ENCODE results near the gene MYL2.
A peak's percentile ranks its signal among the peaks of the same experiment; 100 is the strongest.
"Not testable (repeated sequence)": the region's sequence is repeated elsewhere in the genome, so short reads cannot be mapped to it uniquely, and the experiment has no call there.

The MYL2 gene, protein sequence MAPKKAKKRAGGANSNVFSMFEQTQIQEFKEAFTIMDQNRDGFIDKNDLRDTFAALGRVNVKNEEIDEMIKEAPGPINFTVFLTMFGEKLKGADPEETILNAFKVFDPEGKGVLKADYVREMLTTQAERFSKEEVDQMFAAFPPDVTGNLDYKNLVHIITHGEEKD

DNA sequence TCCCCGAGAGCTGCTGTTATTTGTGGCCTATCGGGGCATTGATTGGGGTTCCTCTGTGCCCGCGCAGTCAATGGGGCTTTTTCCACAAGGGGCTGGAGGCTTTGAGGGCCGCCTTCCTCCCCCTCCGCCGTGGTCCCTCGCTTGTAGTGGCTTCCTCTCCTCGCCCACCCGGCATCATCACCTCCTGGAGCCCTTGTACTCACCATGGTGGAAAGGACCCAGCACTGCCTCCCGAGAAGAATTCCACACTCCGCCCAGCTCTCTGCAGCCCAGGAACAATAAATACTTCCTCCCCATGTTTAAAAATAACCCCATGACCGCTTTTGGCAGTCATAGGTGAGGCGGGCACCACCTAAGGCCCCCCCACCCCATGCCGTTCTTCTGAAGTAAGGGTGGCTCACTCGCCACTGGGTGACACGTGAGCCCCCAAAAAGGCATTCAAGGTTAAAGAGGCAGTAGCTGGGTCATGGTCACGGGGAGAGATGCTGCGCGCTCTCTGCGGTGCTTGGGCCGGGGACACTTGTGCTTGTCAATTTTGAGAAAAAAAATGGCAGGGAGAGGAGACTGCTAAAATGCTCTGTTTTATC lies at the start of gene MYL2:
Gene MYL2 (minus strand): TSS at position 256 of the 587 bp plus-strand sequence. CDS start 50 bp downstream, at position 206.
- DNase-seq: no peak

DNA sequence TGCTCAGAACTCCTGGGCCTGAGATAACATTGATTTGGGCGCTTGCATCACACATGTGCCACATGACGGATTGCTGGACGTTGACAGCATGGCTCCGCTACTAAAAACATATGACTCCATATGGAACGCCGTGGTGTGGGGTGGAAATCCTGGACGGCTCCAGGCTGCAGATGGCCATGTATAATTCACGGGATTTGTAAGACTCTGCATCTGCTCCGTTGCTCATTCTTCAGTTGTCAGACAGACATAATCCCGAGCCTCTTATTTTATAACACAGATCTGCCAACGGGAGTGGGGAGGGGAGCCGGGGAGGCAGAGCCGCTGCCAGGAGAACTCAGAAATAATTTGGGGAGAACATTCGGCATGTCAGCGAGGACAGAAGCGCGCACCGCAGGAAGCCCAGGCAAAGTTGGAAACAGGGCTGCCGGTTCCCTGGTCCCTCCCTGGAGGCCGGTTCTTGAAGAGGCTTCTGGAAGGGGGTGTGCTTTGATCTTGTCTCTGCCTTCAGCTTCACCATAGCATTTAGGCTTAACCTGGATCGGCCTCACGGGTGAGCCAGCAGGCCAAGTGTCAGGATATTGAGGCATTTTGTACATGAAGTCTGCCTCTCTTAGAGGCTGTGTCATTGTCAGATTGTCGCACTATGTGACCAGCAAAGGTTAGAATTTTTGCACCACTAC lies 45.8 kb upstream of the MYL2 start:
- DNase-seq: peak; percentile 41

- no peak for DNase-seq
Measured at GRCh38 chr12:110965574-110965973, 45.2 kb upstream of the MYL2 start.

- no peak for DNase-seq
Measured at GRCh38 chr12:110960795-110961194, 40.4 kb upstream of the MYL2 start.

- no peak for DNase-seq
Measured at GRCh38 chr12:110957652-110958051, 37.3 kb upstream of the MYL2 start.

GRCh38 chr12:110957159-110957558 lies 36.8 kb upstream of the MYL2 start:
- DNase-seq: no peak

DNA sequence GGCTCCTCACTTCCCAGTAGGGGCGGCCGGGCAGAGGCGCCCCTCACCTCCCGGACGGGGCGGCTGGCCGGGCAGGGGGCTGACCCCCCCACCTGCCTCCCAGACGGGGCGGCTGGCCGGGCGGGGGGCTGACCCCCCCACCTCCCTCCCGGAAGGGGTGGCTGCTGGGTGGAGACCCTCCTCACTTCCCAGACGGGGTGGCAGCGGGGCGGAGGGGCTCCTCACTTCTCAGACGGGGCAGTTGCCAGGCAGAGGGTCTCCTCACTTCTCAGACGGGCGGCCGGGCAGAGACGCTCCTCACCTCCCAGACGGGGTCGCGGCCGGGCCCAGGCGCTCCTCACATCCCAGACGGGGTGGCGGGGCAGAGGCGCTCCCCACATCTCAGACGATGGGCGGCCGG lies 30.5 kb upstream of the MYL2 start:
- DNase-seq: not testable (repeated sequence)

DNA sequence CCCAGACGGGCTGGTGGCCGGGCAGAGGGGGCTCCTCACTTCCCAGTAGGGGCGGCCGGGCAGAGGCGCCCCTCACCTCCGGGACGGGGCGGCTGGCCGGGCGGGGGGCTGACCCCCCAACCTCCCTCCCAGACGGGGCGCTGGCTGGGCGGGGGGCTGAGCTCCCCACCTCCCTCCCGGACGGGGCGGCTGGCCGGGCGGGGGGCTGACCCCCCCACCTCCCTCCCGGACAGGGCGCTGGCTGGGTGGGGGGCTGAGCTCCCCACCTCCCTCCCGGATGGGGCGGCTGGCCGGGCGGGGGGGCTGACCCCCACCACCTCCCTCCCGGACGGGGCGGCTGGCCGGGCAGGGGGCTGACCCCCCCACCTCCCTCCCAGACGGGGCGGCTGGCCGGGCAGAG lies 30.1 kb upstream of the MYL2 start:
- DNase-seq: not testable (repeated sequence)

GRCh38 chr12:110948041-110948440 lies 27.7 kb upstream of the MYL2 start:
- no peak for DNase-seq

DNA sequence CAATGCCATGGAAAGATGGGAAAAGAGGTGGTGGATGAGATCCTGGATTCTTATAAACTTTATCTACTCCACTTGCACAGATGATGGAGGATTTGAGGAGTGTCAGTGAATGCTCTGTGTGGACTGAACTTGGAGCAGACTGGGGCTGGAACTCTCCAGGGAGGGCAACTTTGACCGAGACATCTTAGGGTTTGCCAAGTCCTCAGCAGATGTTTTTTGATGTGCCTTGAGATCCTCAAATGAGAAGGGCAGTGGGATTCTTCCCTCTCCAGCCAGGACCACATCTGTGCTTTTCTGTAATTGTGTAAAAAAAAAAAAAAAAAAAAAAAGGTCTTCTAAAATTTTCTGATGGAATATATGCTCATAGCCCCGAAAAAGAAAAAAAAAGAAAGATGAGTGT lies 23.0 kb upstream of the MYL2 start:
- no peak for DNase-seq

GRCh38 chr12:110941391-110941790 lies 21.0 kb upstream of the MYL2 start:
- DNase-seq: no peak

- no peak for DNase-seq
Measured at GRCh38 chr12:110940933-110941332, 20.6 kb upstream of the MYL2 start.

DNA sequence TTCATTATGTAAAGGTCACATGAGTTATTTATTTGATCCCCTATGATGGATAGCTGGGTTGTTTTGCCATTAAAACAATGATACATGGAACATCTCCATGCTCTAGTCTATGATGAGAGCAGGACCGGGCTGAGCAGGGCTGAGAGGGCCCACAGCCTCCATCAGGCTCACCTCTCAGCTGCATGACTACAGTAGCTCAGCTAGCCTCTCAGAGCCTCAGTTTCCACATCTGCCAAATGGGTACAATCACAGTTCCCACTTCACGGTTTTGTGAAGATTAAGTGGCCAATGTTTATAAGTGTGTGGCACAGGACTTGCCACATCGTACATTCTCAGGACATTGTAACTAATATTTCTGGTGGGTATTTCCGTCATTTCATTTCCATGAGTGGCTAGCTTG lies 19.9 kb upstream of the MYL2 start:
- no peak for DNase-seq

GRCh38 chr12:110937104-110937641 lies 16.8 kb upstream of the MYL2 start:
- peak; percentile 43 for DNase-seq

DNA sequence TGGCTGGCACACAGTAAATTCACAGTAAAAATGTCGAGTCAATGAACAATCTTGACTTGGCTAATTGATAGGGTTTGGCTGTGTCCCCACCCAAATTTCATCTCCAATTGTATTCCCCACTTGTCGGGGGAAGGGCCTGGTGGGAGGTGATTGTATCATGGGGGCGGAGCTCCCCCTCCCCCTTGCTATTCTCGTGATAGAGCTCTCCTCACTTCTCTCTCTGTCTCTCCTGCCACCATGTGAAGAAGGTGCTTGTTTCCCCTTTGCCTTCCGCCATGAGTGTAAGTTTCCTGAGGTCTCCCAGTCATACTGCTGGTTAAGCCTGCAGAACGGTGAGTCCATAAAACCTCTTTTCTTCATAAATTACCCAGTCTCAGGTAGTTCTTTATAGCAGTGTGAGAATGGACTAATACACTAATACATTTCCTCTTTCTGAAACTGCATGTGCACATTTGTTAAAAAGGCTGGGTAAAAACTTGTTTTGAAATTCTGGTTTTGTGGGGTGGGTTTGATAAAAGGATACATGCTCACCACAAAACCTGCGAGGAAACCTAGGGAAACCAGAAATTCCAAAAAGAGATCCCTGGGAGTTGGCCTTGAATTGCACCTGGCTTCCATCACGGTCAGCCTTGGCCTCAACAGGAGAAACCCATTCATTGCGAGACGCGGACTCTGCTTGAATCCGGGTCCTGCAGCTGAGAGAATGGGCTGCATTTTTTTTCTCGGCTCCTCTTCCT lies 16.2 kb upstream of the MYL2 start:
- no peak for DNase-seq

DNA sequence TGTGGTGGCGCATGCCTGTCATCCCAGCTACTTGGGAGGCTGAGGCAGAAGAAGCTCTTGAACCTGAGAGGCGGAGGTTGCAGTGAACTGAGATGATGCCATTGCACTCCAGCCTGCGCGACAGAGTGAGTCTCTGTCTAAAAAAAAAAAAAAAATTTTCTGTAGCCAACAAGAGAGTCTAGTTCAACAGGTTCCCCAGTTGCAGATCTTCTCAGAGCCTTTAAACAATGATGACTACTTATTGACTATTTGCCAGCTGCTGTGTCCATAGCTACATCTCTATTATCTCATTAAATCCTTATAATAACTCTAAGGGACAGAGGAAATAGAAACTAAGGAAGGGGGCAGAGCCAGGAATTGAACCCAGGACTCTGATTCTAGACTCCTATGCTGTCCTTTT lies 15.2 kb upstream of the MYL2 start:
- no peak for DNase-seq

GRCh38 chr12:110934093-110934852 lies 13.9 kb upstream of the MYL2 start:
- DNase-seq: no peak

GRCh38 chr12:110933326-110933974 lies 13.1 kb upstream of the MYL2 start:
- DNase-seq: no peak

GRCh38 chr12:110932046-110932445 lies 11.7 kb upstream of the MYL2 start:
- DNase-seq: no peak

GRCh38 chr12:110931315-110931728 lies 10.9 kb upstream of the MYL2 start:
- DNase-seq: peak; percentile 50

- DNase-seq: no peak
Measured at GRCh38 chr12:110930348-110931314, 10.3 kb upstream of the MYL2 start.

Data from left hindlimb (tissue), 1 donor.